ENCODE measurements around the gene MIR17HG.

DNA sequence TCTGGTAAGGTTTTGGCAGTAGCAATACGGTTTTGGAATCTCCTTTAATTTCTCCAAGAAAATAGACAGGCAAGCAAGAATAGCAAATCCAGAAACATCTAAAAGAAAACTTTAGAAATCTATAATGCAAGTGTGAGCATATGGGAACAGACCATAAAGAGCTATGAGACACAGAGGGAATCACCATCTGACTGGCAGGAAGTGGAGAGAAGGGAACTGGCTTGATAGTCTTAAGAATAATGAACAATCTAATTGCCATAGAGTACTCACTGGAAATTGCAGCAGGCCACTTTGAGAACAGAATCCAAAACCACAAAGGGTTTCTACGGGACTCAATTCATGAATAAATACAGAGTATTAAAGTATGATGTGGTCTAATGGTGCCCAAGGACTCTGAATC is 39.6 kb upstream of the MIR17HG start:
- TF ChIP-seq, protein P1, sequence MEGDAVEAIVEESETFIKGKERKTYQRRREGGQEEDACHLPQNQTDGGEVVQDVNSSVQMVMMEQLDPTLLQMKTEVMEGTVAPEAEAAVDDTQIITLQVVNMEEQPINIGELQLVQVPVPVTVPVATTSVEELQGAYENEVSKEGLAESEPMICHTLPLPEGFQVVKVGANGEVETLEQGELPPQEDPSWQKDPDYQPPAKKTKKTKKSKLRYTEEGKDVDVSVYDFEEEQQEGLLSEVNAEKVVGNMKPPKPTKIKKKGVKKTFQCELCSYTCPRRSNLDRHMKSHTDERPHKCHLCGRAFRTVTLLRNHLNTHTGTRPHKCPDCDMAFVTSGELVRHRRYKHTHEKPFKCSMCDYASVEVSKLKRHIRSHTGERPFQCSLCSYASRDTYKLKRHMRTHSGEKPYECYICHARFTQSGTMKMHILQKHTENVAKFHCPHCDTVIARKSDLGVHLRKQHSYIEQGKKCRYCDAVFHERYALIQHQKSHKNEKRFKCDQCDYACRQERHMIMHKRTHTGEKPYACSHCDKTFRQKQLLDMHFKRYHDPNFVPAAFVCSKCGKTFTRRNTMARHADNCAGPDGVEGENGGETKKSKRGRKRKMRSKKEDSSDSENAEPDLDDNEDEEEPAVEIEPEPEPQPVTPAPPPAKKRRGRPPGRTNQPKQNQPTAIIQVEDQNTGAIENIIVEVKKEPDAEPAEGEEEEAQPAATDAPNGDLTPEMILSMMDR (conservative IDR thresholded peaks at IDR 0.05): no peak
- TF ChIP-seq EZH2 (IDR thresholded peaks at IDR 0.05; ENCODE audit: low read depth): no peak
